Urinary bladder (tissue), 4 donors: ENCODE measurements around the gene METTL15. TPM values are rescaled to one million over a fixed set of nuclear protein-coding genes. Genes with fewer than 3 reads are reported as not detected.
"Not testable (repeated sequence)": the region's sequence is repeated elsewhere in the genome, so short reads cannot be mapped to it uniquely, and the experiment has no call there.

Source experiments
- DNase-seq: peaks from one replicate; pipeline ENCODE4 v3.0.0-alpha.2; 2015; ENCODE audit errors: extremely low spot score
- H3K27ac ChIP-seq: one replicate; pipeline ENCODE4 v1.5.1; 2013; ENCODE audit warnings: low read depth, mild to moderate bottlenecking, moderate library complexity
- H3K36me3 ChIP-seq: one replicate; pipeline ENCODE4 v1.6.1; 2013; ENCODE audit warnings: mild to moderate bottlenecking, moderate library complexity; ENCODE audit not compliant: insufficient read depth
- H3K4me1 ChIP-seq: one replicate; pipeline ENCODE4 v1.6.1; 2013; ENCODE audit warnings: mild to moderate bottlenecking, moderate library complexity; ENCODE audit not compliant: insufficient read depth
- H3K4me3 ChIP-seq: one replicate; pipeline ENCODE4 v1.5.1; 2013; ENCODE audit warnings: low read depth, low read length
- WGBS: extraction: QIAGEN DNeasy Blood & Tissue Kit; methylation state at CpG from one replicate; pipeline ENCODE4 v1.1.7; 2013; 5-methylcytosine and 5-hydroxymethylcytosine counted together
- polyA plus RNA-seq: library from polyadenylated mRNA; stranded (reverse); fragments of 200-250 nt; gene quantifications from one replicate; pipeline ENCODE4 v1.2.3, GENCODE V29; 2013
- total RNA-seq: library from RNA; depleted of rRNA; stranded (reverse); fragments of >200 nt; gene quantifications from one replicate; pipeline ENCODE4 v1.2.3, GENCODE V29; 2014
- donor health status: healthy with polysubstance abuse.
- donor health status: healthy.

The METTL15 gene
- total and polyA plus RNA-seq, 2 donors = 5.3 to 56.3 TPM

GRCh38 chr11:28315440-28315839, 207.3 kb downstream of the METTL15 start:
- WGBS = 97% methylated on average over 1 of the region's 1 CpG
- Histone ChIP-seq H3K4me1 (no peaks in the 10 kb centered on the region), H3K36me3 (no peaks in the 10 kb centered on the region), H3K27ac (no peak overlapping the region), H3K4me3 (no peak overlapping the region)
- no peak for DNase-seq

GRCh38 chr11:28318871-28319270, 210.7 kb downstream of the METTL15 start:
- Histone ChIP-seq H3K36me3 (no peaks in the 10 kb centered on the region), H3K27ac (no peak overlapping the region), H3K4me3 (no peak overlapping the region), H3K4me1 (no peaks in the 10 kb centered on the region)
- DNase-seq = no peak
- WGBS = 69% methylated on average over 3 of the region's 3 CpGs

- no peak for DNase-seq
- Histone ChIP-seq H3K36me3 (no peaks in the 10 kb centered on the region), H3K4me3 (no peak overlapping the region), H3K4me1 (no peaks in the 10 kb centered on the region), H3K27ac (no peak overlapping the region)
Observed at GRCh38 chr11:28323621-28324020, 215.4 kb downstream of the METTL15 start.

GRCh38 chr11:28332393-28332792, 224.2 kb downstream of the METTL15 start:
- WGBS = 95% methylated on average over 4 of the region's 4 CpGs
- H3K27ac ChIP-seq, H3K4me1 ChIP-seq, H3K4me3 ChIP-seq, DNase-seq, H3K36me3 ChIP-seq: not testable (repeated sequence)

GRCh38 chr11:28337701-28338100, 229.5 kb downstream of the METTL15 start:
- no peaks in the 10 kb centered on the region for H3K36me3 ChIP-seq
- DNase-seq = no peak

GRCh38 chr11:28338371-28338770, 230.2 kb downstream of the METTL15 start:
- DNase-seq = no peak
- Histone ChIP-seq H3K36me3 (no peaks in the 10 kb centered on the region), H3K4me1 (no peaks in the 10 kb centered on the region), H3K4me3 (no peak overlapping the region), H3K27ac (no peak overlapping the region)
- WGBS = 91% methylated on average over 3 of the region's 3 CpGs

More at GRCh38 chr11:28337701-28338100, 229.5 kb downstream of the METTL15 start:
- H3K4me1 ChIP-seq = no peaks in the 10 kb centered on the region
- H3K27ac ChIP-seq = no peak overlapping the region
- no peak overlapping the region for H3K4me3 ChIP-seq

GRCh38 chr11:28339488-28339887, 231.3 kb downstream of the METTL15 start:
- Histone ChIP-seq H3K36me3 (no peaks in the 10 kb centered on the region), H3K27ac (no peak overlapping the region), H3K4me1 (no peaks in the 10 kb centered on the region), H3K4me3 (no peak overlapping the region)
- DNase-seq = no peak
- WGBS = 99% methylated on average over 1 of the region's 1 CpG

GRCh38 chr11:28342716-28343115, 234.5 kb downstream of the METTL15 start:
- no peaks in the 10 kb centered on the region for H3K36me3 ChIP-seq
- no peaks in the 10 kb centered on the region for H3K4me1 ChIP-seq
- H3K4me3 ChIP-seq = no peak overlapping the region
- DNase-seq = no peak
- no peak overlapping the region for H3K27ac ChIP-seq
- WGBS = 36% methylated on average over 1 of the region's 1 CpG

GRCh38 chr11:28343304-28344233, 235.4 kb downstream of the METTL15 start:
- H3K27ac ChIP-seq = no peak overlapping the region
- WGBS = 46% methylated on average over 5 of the region's 5 CpGs
- no peak overlapping the region for H3K4me3 ChIP-seq
- H3K4me1 ChIP-seq = no peaks in the 10 kb centered on the region
- no peaks in the 10 kb centered on the region for H3K36me3 ChIP-seq
- DNase-seq = no peak

- DNase-seq = no peak
- Histone ChIP-seq H3K36me3 (no peaks in the 10 kb centered on the region), H3K4me1 (no peaks in the 10 kb centered on the region), H3K4me3 (no peak overlapping the region), H3K27ac (no peak overlapping the region)
Observed at GRCh38 chr11:28346209-28346608, 238.0 kb downstream of the METTL15 start.

- WGBS = 95% methylated on average over 1 of the region's 1 CpG
Observed at GRCh38 chr11:28346721-28347120, 238.5 kb downstream of the METTL15 start.

GRCh38 chr11:28347371-28347770, 239.2 kb downstream of the METTL15 start:
- no peak overlapping the region for H3K27ac ChIP-seq
- no peaks in the 10 kb centered on the region for H3K36me3 ChIP-seq
- 81% methylated on average over 5 of the region's 5 CpGs for WGBS
- DNase-seq = no peak
- no peak overlapping the region for H3K4me3 ChIP-seq
- H3K4me1 ChIP-seq = no peaks in the 10 kb centered on the region

More at GRCh38 chr11:28346721-28347120, 238.5 kb downstream of the METTL15 start:
- no peak overlapping the region for H3K4me3 ChIP-seq
- no peaks in the 10 kb centered on the region for H3K4me1 ChIP-seq
- DNase-seq = no peak
- H3K36me3 ChIP-seq = no peaks in the 10 kb centered on the region
- no peak overlapping the region for H3K27ac ChIP-seq

- no peak overlapping the region for H3K4me3 ChIP-seq
- H3K27ac ChIP-seq = no peak overlapping the region
- no peak for DNase-seq
- no peaks in the 10 kb centered on the region for H3K36me3 ChIP-seq
- no peaks in the 10 kb centered on the region for H3K4me1 ChIP-seq
Observed at GRCh38 chr11:28350216-28350615, 242.0 kb downstream of the METTL15 start.

GRCh38 chr11:28353991-28354390, 245.8 kb downstream of the METTL15 start:
- no peaks in the 10 kb centered on the region for H3K4me1 ChIP-seq
- no peak overlapping the region for H3K4me3 ChIP-seq
- H3K27ac ChIP-seq = no peak overlapping the region
- 97% methylated on average over 2 of the region's 2 CpGs for WGBS
- H3K36me3 ChIP-seq = no peaks in the 10 kb centered on the region
- DNase-seq = no peak
